Measurements from ENCODE around the gene PLK2.

PLK2 gene

DNA sequence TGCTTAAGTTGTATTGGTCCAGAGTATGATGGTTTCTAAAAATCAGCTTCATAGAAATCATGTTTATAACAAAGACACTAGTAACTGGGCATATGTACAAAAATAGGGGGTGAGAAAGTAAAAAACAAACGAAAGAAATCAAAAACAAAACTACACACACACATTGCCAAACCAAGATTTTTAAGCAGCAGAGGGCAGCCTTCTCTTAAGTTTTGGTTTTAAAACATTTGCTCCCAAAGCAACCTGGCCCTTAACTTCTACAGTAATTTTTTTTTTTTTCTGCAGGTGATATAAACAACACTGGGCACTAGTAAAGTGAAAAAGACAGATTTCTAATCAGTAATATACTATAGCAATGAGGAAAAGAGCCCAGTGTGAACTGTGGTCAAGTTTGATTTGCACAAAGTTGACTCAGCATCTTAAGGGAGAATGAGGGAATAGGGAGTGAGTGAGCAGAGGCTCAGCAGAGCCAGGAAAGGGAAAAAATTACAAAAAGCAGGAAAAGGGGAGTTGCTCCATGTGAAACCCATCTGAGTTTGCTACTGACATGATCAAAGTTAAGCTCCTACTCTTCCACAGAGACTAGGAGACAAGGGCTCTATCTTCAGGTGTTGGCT, 18.0 kb upstream of the PLK2 start:
- DNase-seq (ENCODE audit: low spot score): no peak

DNA sequence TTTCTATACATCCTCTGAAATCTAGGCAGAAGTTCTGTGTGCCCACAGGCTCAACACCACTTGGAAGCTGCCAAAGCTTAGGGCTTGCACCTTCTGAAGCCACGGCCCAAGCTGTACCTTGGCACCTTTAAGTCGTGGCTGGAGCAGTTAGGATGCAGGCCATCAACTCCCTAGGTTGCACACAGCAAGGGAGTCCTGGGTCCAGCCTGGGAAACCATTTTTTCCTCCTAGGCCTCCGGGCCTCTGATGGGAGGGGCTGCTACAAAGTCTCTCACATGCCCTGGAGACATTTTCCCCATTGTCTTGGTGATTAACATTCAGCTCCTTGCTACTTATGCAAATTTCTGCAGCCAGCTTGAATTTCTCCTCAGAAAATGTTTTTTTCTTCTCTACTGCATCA, 15.5 kb upstream of the PLK2 start:
- no peak for DNase-seq (ENCODE audit: low spot score)

DNA sequence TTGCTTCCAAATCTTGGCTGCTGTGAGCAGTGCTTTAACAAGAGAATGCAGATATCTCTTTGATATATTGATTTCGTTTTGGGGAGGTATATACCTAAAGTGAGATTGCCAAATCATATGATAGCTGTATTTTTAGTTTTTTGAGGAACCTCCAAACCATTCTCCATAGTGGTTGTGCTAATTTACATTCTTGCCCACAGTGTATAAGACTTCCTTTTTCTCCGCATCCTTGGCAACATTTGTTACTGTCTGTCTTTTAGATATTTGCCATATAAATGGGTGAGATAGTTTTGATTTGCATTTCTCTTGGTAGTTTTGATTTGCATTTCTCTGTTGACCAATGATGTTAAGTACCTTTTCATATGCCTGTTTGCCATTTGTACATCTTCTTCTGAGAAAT, 10.0 kb upstream of the PLK2 start:
- no peak for DNase-seq (ENCODE audit: low spot score)

DNA sequence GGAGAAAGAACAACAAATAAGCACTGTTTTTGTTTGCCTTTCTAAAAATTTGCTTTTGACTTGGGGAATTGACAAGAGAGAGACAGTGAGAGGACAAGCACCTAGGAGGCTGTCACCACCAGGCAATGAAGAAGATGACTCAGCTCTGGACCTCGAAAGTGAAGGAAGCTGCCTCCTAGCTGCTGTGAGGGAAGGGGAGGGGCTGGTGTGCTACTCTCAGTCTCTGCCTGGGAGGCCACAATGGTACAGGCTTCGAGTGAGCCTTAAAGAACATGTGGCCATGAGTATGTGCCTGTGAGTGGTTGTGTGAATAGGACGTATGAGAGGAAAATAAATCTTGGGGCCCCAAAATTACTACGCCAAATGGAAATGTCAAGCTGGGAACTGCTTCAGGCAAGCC, 7.1 kb upstream of the PLK2 start:
- no peak for DNase-seq (ENCODE audit: low spot score)

DNA sequence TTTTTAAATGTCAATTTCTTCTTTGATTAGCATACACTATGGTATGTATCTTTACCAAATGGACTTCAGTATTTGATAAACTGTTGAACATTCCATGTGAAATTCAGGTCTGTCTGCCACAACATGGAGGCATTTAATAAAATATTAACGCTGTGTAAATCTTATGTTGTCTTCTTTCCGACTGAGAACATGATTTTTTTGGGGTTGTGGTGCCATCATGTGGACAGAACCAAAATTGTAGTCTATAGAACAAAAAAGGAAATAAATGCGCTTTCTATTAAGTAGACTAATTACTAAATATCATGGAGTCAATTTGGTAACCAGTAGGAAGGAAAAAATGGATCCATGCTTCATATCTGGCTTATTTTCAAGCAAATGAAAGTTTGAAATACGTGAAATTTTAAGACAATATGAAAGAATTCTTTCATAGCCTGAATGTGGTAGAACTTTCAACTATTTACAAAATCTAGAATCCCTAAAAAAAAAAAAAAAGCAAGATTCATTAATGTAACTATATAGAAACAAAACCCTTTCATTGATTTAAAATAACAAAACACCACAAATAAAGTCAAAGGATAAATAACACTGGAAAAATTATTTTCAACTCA, 2.8 kb upstream of the PLK2 start:
- DNase-seq (ENCODE audit: low spot score): no peak

DNA sequence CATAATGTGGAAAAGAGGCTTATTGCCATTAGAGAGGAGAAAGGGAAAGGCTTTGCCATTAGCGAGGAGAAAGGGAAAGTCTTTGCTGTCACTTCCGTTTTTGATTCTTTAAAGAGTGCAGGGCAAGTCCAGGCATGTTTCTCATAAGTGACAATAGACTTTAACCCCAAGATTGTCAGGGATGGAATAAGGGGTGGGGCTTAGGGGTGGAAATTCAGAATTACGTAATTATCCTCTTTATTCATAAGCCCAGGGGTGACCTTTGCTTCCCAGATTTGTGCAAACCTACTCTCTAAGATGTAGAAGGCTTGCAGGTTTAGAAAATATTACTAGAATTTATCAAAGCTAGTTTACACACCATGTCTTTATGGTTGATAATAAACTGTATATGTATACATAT, 2.3 kb upstream of the PLK2 start:
- no peak for DNase-seq (ENCODE audit: low spot score)

DNA sequence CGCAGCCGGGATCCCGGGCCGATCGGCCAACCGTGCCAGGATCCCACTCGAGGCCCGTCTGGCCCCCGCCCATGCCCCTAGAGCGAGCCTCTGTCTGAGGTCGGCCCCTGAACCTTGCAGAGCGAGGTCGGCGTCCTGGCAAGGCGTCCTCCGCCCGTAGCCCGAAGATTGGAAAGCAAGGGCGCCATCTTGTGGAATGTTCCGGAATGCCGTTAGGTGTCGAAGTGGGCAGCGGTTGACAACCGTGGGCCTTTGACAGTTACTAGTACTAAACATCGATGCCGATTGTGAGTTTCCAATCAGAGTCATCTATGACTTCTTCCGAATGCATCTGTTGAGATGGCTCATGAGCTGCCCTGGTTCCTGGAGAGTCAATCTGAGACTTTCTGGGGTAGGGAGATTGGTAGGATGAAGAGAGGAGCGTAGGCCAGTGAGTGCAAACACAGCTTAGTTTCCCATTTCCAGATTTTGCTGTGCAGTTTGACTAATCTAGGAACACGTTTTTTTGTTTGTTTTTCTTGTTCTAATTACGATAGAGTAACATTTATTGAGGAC, 923 bp upstream of the PLK2 start:
- no peak for DNase-seq (ENCODE audit: low spot score)

DNA sequence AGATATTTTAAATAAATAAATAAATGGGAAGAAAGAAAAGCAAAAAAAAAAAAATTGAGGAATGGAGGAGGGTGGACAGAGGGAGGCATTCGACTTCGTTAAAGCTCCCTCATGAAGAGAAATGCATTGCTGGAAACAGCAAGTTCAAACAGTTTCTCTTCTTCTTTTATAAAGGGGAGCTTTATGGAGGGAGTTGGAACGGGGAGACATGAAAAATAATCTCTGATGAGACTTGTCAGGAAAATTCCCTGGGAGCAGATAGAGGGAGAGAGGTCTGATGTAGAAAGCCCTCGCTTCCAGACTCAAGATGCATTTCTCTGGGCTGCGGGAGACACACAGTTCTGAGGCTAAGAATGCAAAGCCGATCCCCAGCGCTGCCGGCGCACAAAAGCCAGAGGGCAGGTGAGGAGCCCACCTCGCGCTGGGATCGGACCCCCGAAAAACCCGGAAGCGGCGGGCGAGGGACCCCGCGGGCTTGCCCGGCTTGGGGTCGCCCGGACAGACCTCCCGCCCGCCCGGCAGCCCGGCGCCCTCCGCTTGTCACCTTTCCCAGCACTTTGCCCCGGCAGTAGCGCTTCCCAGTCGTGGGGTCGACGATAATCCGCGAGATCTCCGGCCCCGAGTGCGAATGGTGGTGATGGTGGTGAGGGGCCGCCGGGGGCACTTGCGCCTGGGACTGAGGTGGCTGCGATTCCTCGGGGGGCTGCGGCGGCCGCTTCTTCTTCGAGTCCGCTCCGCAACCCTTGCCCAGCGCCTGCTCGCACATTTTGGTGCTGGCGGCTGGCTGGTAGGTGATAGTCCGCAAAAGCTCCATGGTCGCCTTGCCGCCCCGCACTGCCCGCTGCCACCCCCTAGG, 512 bp downstream of the PLK2 start:
- DNase-seq (ENCODE audit: low spot score): no peak

DNA sequence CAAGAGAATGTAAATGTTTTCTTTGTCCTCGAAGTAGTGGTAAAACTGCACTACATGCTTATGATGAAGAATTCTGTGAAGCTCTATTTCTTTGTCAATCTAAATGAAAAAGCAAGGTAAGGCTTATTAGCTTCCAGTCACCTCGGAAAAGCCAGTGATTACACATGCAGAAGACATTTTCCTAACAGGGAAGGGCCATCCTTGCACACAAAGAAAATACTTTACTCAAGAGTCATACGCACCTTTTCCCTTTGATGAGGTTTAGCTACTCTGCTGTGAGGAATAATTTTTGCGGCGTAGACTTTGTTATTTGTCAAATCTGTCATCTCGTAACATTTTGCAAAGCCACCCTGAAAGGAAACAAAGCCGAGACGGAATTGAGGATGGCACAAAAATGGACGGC, 1.1 kb downstream of the PLK2 start:
- DNase-seq (ENCODE audit: low spot score): no peak

DNA sequence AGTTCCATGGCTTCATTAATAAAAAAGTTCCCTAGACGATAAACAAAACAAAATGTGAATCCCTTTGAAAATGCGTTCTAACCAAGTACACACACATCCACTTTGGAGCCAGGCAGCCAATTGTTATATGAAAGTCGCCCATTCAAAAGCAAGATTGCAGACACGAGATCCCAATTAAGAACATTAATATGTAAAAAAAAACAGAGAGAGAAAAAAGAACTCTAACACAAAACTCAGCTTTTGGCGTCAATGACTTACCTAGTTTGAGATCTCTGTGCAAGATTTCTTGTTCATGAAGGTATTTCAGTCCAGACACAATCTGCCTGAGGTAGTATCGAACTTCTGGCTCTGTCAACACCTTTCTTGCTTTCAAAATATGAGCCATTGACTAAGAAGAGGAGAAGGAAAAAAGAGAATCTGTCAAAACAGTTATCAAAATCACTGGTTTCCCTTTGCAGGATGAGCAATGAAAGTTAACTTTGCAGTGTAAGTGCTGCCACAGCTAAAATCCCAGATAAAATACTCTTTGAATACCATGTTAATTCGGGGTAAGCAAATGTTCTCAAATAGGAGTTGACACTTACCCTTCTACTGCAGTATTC, 1.6 kb downstream of the PLK2 start:
- no peak for DNase-seq (ENCODE audit: low spot score)

DNA sequence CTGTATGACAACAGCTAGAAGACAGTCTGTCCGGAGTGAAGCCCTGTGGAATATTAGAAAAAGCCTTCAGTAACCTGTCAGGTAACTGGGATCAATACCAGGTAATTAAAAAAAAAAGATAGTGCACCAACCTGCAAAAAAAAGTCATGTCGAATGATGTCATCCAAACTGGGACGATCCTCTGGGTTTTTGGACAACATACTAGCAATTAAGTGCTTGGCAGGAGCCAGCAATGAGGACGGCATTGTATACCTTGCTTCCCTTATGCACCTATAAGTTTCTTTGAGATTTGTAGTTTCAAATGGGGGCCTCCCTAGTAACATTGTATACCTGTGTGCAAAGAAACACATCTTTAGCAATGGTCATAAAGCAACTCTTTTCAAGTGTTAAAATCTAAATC, 2.8 kb downstream of the PLK2 start:
- DNase-seq (ENCODE audit: low spot score): no peak

DNA sequence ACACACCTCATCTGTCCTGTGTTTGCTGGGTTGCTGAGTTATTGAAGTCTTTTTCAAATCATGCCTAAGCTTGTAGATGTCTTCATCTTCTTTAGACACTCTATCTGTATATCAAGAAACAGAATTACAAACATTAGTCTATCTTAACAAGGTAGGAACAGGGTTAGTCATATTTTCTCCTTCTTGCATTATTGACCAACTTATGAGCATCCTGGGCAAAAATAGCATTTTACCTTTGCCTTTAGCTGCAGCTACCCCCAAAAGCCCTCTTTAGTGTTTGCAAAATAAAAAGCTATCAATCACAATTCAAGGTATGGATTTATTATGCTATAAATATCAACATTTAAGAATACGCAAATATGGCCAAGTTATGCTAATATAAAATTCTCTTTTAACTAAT, 3.4 kb downstream of the PLK2 start:
- DNase-seq (ENCODE audit: low spot score): no peak

DNA sequence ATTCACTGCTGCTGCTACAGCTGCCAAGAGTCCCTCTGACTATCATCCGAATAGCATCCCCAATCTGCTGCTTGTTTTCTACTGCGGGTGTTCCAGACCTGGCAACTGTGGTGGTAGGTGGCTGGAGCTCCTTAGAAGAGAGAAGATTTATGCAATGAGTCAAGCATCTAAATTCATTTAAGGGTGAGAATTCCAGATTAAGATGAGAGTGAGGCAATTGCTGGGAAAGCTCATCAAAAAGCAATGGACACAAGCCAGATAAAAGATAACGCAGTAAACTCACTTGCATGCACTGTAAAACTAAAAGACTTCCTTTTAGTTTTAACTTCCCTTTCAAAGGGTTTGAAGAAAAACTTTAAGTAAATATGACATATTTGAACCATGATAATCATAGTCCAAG, 3.9 kb downstream of the PLK2 start:
- DNase-seq (ENCODE audit: low spot score): no peak

DNA sequence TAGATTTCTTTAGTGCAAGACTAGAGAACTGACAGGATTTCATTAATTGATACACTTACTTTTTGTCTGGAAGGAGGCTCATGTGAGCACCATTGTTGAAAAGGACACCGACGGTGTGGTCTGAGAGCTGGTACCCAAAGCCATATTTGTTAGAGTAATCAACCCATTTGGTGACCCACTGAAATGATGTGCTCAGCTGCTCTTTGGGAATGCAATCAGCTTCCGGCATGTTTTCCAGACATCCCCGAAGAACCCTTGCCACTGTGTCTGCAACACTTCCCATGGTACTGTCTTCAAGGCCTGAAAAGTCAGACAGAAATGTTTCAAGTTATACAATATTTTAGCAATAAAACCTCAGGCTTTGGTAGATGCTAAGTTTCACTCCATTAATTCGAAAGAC, 4.4 kb downstream of the PLK2 start:
- DNase-seq (ENCODE audit: low spot score): no peak

DNA sequence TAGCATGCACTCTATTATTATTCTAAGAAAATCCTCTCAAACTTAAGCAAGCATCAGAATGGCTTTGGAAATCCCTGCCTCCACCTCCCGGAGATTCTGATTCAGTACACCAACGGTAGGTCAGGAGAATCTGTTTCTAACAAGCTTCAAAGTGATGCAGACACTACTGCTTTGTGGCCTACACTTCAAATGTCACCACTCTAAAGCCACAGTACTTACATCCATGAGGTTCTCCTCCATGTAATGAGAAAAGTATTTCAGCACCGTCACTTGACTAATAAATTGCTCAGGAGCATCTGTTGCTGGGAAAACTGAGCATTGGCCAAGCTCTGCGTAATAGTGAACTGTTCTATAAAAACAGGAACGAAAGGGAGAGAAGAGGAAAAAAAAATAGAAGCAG, 4.8 kb downstream of the PLK2 start:
- DNase-seq (ENCODE audit: low spot score): no peak

DNA sequence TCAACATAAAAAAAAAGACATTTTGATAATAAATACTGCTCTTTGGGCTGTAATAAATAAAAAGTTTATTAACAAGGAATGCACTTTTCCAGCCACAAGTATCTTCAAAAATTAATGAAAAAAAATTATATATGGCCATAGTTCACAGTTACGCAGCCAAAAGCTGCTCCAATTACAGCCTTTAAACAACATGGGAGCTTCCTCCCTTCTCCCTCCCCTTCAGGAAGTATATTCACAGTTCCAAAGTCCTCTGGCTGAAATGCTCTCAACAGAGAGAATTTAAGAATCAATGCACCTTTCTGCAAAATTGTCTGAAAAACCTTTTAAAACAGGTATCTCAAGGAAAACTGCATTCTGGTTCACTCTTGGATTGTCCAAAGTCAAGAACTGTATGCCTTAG, 5.9 kb downstream of the PLK2 start:
- DNase-seq (ENCODE audit: low spot score): no peak

DNA sequence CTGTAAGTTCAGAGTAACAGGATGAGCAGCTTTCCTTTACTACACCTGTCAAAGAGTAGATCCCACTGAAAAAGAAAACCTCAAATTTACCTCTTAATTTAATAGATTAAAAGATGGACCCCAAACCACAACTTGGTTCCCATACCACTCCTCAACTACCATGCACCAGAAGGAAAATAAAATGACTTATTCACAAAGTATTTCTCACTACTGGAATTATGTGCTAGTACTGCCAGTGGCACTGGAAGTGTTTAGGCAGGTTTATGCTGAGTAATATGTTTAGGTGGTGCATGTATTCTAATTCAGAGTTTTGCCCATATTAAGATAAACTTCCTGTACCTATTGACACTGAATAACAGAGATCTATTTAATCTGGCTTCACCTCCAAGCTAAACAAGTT, 6.6 kb downstream of the PLK2 start:
- DNase-seq (ENCODE audit: low spot score): no peak

DNA sequence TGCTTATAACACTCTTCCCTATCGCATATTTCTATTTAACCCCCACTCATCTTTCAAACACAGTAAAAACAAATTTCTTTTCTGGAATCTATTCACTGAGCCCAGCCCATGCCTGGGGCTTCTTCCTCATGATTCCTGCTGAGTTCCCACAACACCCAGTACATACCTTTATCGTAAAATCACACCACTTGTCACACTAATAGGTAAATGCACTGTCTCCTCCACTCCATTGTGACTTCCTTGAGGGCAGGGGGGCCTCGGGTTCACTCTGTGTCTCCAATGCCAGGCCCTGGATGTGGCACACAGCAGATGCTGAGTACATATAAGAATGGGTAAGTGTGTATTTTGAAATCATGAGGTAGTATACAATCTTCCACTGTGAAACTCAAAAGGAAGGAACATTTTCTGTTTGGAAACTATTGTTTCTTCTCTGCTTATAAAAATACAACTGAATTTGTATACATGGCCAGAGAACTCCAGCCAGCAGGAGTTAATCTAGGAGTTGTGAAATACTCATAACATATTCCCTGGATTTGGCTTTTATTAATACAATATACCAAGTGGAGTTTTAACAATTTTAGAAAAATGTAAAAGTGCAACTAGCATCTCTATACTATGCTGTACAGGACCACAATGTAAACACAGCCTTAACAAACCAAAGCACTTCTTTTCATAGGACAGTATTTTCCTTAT, 7.2 kb downstream of the PLK2 start:
- no peak for DNase-seq (ENCODE audit: low spot score)

DNA sequence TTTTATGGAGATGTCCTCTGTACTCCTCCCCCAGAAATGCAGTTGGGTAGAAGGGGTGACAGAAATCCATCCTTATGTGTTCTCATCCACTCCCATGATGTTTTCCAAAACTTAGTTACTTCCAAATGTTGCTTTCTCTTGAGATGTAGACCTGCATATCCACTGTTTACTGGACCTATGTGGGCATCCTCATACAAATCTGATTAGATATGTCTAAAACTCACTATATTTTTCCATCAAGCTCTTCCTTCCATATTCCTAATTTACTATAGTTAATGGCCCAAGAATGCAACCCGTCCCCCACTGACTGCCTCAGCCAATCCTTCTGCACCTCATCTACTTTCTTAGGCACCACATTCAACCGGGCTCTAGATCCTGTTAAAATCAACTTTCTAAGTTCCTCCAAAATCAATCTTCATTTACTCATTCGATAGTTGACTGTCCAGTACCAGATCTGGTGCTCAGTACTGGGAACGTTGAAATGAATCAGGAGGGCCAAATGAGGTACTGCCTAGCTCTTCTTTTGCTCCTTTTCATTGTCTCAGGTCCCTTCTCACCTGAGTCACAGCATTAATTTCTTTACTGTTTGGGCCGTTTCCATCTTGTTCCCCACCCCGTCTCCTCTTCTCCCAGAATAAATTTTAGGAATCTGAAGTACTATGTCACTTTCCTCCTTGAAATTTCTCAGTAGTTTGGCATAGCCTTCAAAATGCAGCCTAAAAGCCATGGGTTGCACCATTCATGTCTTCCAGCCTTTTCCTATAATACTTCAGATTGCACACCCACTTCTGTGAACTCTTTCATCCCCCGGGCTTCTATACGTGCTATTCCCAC, 7.9 kb downstream of the PLK2 start:
- DNase-seq (ENCODE audit: low spot score): no peak

DNA sequence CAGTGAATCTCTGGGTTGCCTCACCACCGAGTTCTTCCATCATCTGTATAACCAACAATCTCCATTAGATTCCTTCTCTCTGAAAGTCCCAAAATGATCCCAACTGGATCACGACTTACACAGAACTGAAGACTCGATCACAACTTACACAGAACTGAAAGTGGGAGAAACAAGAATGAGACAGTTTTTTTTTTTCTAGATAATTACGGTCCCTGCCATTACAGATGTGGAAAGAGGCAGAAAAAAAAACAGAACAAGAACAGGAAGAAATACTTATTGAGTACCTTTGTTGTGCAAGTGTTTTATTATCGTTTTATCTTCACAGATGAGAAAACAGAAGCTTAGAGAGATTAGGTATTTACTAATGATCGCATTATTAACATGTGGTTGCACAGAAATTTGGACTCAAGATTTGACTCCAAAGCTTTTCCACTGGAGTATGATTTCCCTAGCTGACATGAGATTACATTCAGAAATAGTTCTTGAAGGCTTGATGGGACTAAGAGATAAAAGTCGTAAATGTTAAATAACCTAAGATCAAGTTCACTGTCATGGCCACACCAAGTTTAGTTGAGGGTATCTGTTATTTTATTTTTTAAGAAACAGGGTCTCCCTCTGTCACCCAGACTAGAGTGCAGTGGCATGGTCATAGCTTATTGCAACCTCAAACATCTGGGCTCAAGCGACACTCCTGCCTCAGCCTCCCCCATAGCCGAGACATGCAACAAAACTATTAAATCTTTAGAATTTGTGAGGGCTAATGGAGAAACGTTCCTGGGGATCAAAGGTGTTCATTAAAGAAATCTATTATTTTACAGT, 8.9 kb downstream of the PLK2 start:
- no peak for DNase-seq (ENCODE audit: low spot score)

Data from left forelimb (tissue), 1 donor.